SU-DHL-6 (cell line): ENCODE measurements around the gene LSM3.

ENCODE experiments used
- CTCF ChIP-seq: fragments of 200-600 bp; sonication (generic); IDR thresholded peaks from one replicate; pipeline ENCODE4 v1.5.1; 2017; ENCODE audit warnings: antibody characterized with exemption, mild to moderate bottlenecking, low read length, moderate library complexity; ENCODE audit not compliant: insufficient read depth, poor library complexity, severe bottlenecking
- EZH2phosphoT487 ChIP-seq: fragments of 200-600 bp; sonication (generic), shearing (Covaris generic); conservative IDR thresholded peaks from 2 replicates; pipeline ENCODE4 v1.6.1; 2018; ENCODE audit warnings: mild to moderate bottlenecking, antibody characterized with exemption, low read length, moderate library complexity, mixed read lengths

- TF ChIP-seq CTCF (no peak), EZH2phosphoT487 (no peak)
Observed at GRCh38 chr3:14240366-14240765, 61.7 kb downstream of the LSM3 start.
